Transverse colon (tissue), 3 donors: ENCODE results near the gene RECK.

Experiments
- CTCF ChIP-seq, 5 experiments: fragments of 200-600 bp in 3 of 5; fragments of 450-650 bp in 2 of 5; sonication (generic) in 3 of 5; IDR thresholded peaks; 1 replicate in 2 of 5; 2 replicates in 3 of 5; pipeline ENCODE4 v1.5.1; 2016 to 2017; ENCODE audit warnings: antibody characterized with exemption in 5 of 5, inconsistent platforms in 3 of 5, mild to moderate bottlenecking in 2 of 5, moderate library complexity in 1 of 5
- EP300 ChIP-seq: sonication (generic); formaldehyde crosslinking; IDR thresholded peaks from one replicate; pipeline ENCODE4 v1.6.1; 2017; ENCODE audit warnings: antibody characterized with exemption, low read depth
- POLR2A ChIP-seq: fragments of 450-650 bp; IDR thresholded peaks from one replicate; pipeline ENCODE4 v1.6.1; 2016; ENCODE audit warnings: antibody characterized with exemption, mild to moderate bottlenecking, moderate library complexity

DNA sequence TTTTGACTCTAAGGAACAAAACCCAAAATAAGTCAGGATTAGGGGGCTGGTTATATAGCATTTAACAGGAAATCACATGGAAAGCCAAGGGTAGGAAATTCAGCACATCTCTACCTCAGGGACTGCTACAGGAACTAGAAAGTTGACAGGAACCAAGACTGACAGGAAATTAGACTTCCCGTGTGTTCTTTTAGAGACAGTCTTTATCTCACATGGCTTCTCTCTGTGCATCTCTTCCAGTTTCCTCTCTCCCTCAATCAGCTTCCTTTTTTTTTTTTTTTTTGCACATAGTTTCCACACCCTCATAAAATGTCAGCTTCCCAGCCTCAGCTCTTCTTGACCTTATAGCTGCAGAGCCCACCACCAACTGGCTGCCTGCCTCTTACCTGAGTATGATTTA lies 4.8 kb downstream of the RECK start:
- TF ChIP-seq CTCF (IDR thresholded peaks at IDR 0.05) (no peak), POLR2A (no peak), EP300 (no peak)
